Naive thymus-derived CD8-positive, alpha-beta T cell (primary cell): ENCODE measurements around the gene ZEB1. TPM values are rescaled to one million over a fixed set of nuclear protein-coding genes. Genes with fewer than 3 reads are reported as not detected.

ENCODE experiments used
- ATAC-seq, 2 donors: fragments of 150-1000 bp; cut with Tn5 transposase in 1 of 2; sonication (Bioruptor Pico), chemical (Tn5 transposase) in 1 of 2; 1 replicate in 1 of 2; 2 replicates in 1 of 2; pipeline ENCODE4 v1.10.0; 2021; ENCODE audit warnings: mild to moderate bottlenecking in 2 of 2, moderate library complexity in 2 of 2
- POLR2A ChIA-PET: fragments of 350-600 bp; sonication (Branson Sonifier 250); formaldehyde crosslinking; loops from one replicate; lab custom pipeline; 2021; ENCODE audit warnings: antibody characterized with exemption; lab: Charles Lee
- DNase-seq, 10 donors: peaks; one replicate each; pipeline versions ENCODE4 v3.0.0 to v3.0.0-alpha.2; 2020 to 2022
- H3K27ac Mint-ChIP-seq, 10 donors: one replicate each; pipeline ENCODE4 v1.8.0; 2020 to 2022; ENCODE audit warnings: mild to moderate bottlenecking in 10 of 10, mixed read lengths in 10 of 10, moderate library complexity in 4 of 10, inconsistent platforms in 1 of 10
- H3K27me3 Mint-ChIP-seq, 5 donors: one replicate each; pipeline ENCODE4 v1.8.0; 2021 to 2022; ENCODE audit warnings: mixed read lengths in 5 of 5
- H3K36me3 Mint-ChIP-seq, 3 donors: one replicate each; pipeline ENCODE4 v1.8.0; 2020 to 2022; ENCODE audit warnings: mixed read lengths in 3 of 3, mild to moderate bottlenecking in 2 of 3, inconsistent platforms in 1 of 3
- H3K4me1 Mint-ChIP-seq, 4 donors: one replicate each; pipeline ENCODE4 v1.8.0; 2021 to 2022; ENCODE audit warnings: mixed read lengths in 4 of 4
- H3K4me3 Mint-ChIP-seq, 10 donors: one replicate each; pipeline ENCODE4 v1.8.0; 2020 to 2022; ENCODE audit warnings: mild to moderate bottlenecking in 10 of 10, mixed read lengths in 10 of 10, moderate library complexity in 6 of 10, inconsistent platforms in 1 of 10
- H3K9me3 Mint-ChIP-seq, 9 donors: one replicate each; pipeline ENCODE4 v1.8.0; 2020 to 2022; ENCODE audit warnings: mixed read lengths in 9 of 9, mild to moderate bottlenecking in 3 of 9, inconsistent platforms in 1 of 9, moderate library complexity in 1 of 9
- polyA plus RNA-seq, 3 donors: library from polyadenylated mRNA; unstranded; fragments of 300-500 nt; fragmentation: Illumina TruSeq; gene quantifications; one replicate each; pipeline ENCODE4 v1.2.3, GENCODE V29; 2021
- total RNA-seq, 8 experiments: library from RNA in 2 of 8; stranded (reverse) in 2 of 8; gene quantifications; one replicate each; pipeline ENCODE4 v1.2.3 and lab custom pipeline; 2021 to 2026

Gene ZEB1
- total and polyA plus RNA-seq, 5 experiments from 2014 or later = 25.2 to 72.4 (median 35.6) TPM

DNA sequence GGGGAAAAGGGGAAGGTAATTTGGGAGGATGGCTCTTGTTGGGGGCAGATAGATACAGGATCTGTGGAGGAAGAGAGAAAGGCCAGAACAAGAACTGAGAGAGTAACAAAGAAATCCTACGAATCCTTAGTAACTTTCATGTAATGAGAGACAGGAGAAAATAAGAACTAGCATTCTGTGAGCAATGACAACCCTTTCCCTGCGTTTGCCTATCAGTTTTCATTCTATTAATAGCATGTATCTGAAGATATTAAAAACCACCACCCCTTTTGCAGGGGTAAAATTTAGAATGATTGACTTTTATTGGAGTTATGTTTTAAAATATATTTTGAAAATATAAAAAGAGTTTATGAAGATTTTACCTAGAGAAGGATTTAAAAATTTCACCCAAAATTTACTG, 132.8 kb downstream of the ZEB1 start:
- Mint-ChIP-seq H3K36me3 (peaks cover 22 to 38% (median 27%) of the 10 kb centered on the region in 3 donors), H3K27ac (no peak overlapping the region), H3K4me1 (peaks cover 13 to 18% (median 15%) of the 10 kb centered on the region in 4 donors), H3K27me3 (no peaks in the 10 kb centered on the region), H3K9me3 (peaks cover 0 to 34% (median 16%) of the 10 kb centered on the region in 9 donors), H3K4me3 (no peak overlapping the region)
- no peak for DNase-seq
- POLR2A ChIA-PET = no interaction called here
- ATAC-seq = no peak

GRCh38 chr10:31456468-31456867, 137.5 kb downstream of the ZEB1 start:
- Mint-ChIP-seq H3K4me3 (no peak overlapping the region), H3K27ac (no peak overlapping the region), H3K27me3 (no peaks in the 10 kb centered on the region), H3K4me1 (peaks cover 13 to 28% (median 16%) of the 10 kb centered on the region in 4 donors), H3K36me3 (peaks cover 23 to 44% (median 38%) of the 10 kb centered on the region in 3 donors), H3K9me3 (peaks cover 3 to 32% (median 14%) of the 10 kb centered on the region in 9 donors)
- no peak for ATAC-seq
- POLR2A ChIA-PET = no interaction called here
- DNase-seq = no peak

DNA sequence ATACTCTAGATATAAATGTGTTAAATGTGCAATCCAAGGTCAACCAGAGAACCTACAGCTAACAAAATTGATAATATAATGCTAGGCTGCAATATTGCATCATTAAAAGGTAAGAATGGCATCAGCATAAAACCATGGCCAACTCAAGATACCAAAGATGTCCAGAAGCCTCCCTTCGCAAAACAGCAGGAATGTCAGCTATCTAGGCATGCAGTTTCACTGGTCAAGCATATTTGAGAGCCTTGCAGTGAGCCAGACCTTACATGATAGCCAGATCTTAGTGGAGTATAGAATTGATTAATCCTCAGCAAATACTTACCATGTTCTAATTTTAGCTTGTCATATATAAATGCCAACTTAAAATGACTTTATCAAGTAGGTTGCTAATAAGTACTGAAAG, 138.8 kb downstream of the ZEB1 start:
- H3K27me3 Mint-ChIP-seq = no peaks in the 10 kb centered on the region
- POLR2A ChIA-PET = no interaction called here
- H3K27ac Mint-ChIP-seq = no peak overlapping the region
- peaks cover 14 to 42% (median 24%) of the 10 kb centered on the region in 9 donors for H3K9me3 Mint-ChIP-seq
- DNase-seq (no peak), ATAC-seq (no peak)
- no peak overlapping the region for H3K4me3 Mint-ChIP-seq
- peaks cover 32 to 54% (median 43%) of the 10 kb centered on the region in 3 donors for H3K36me3 Mint-ChIP-seq
- peaks cover 6 to 23% (median 10%) of the 10 kb centered on the region in 4 donors for H3K4me1 Mint-ChIP-seq

GRCh38 chr10:31458974-31459373, 140.0 kb downstream of the ZEB1 start:
- Mint-ChIP-seq H3K36me3 (peaks cover 35 to 54% (median 44%) of the 10 kb centered on the region in 3 donors), H3K4me3 (no peak overlapping the region), H3K27me3 (no peaks in the 10 kb centered on the region), H3K27ac (no peak overlapping the region), H3K9me3 (peaks cover 17 to 45% (median 30%) of the 10 kb centered on the region in 9 donors), H3K4me1 (peaks cover 6 to 20% (median 8%) of the 10 kb centered on the region in 4 donors)
- ATAC-seq = no peak
- POLR2A ChIA-PET = no interaction called here
- no peak for DNase-seq

GRCh38 chr10:31460242-31460641, 141.2 kb downstream of the ZEB1 start:
- Mint-ChIP-seq H3K4me3 (no peak overlapping the region), H3K36me3 (peaks cover 42 to 54% (median 51%) of the 10 kb centered on the region in 3 donors)
- POLR2A ChIA-PET = no interaction called here

DNA sequence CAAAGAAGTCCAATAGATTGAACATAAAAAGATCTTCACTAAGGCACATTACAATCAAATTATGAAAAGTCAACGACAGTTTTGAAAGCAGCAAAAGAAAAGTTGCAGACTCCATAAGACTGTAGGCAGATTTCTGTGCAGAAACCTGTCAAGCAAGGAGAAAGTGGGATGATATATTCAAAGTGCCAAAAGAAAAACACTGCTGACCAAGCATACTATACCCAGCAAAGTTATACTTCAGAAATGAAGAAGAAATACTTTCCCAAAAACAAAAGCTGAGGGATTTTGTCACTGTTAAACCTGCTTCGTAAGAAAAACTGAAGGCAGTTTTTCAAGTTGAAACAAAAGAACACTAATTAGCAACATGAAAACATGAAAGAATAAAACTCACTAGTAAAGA, 145.5 kb downstream of the ZEB1 start:
- POLR2A ChIA-PET = no interaction called here
- no peak overlapping the region for H3K27ac Mint-ChIP-seq
- peaks cover 67 to 83% (median 76%) of the 10 kb centered on the region in 3 donors for H3K36me3 Mint-ChIP-seq
- DNase-seq = no peak
- H3K4me3 Mint-ChIP-seq = no peak overlapping the region
- H3K4me1 Mint-ChIP-seq = peaks cover 0 to 3% (median 0%) of the 10 kb centered on the region in 4 donors
- H3K27me3 Mint-ChIP-seq = no peaks in the 10 kb centered on the region
- H3K9me3 Mint-ChIP-seq = peaks cover 19 to 56% (median 45%) of the 10 kb centered on the region in 9 donors
- ATAC-seq = no peak

More at GRCh38 chr10:31460242-31460641, 141.2 kb downstream of the ZEB1 start:
- ATAC-seq (no peak), DNase-seq (no peak)
- H3K27me3 Mint-ChIP-seq = no peaks in the 10 kb centered on the region
- H3K27ac Mint-ChIP-seq = no peak overlapping the region
- peaks cover 14 to 47% (median 32%) of the 10 kb centered on the region in 9 donors for H3K9me3 Mint-ChIP-seq
- peaks cover under 1 to 17% (median 7%) of the 10 kb centered on the region in 4 donors for H3K4me1 Mint-ChIP-seq

DNA sequence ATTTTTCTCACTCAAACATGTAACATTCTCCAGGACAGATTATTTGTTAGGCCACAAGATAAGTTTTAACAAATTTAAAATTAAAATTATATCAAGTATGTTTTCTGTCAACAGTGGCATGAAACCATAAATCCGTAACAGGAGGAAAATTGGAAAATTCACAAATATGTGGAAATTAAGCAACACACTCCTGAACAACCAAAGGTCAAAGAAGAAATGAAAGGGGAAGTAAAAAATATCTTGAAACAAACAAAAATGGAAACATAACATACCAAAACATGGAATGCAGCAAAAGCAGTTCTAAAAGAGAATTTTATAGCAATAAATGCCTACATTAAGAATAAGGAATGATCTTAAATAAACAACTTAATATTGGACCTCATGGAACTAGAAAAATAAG, 147.3 kb downstream of the ZEB1 start:
- no peak overlapping the region for H3K4me3 Mint-ChIP-seq
- no peak for ATAC-seq
- peaks cover 0 to 3% (median 0%) of the 10 kb centered on the region in 4 donors for H3K4me1 Mint-ChIP-seq
- no peak for DNase-seq
- H3K36me3 Mint-ChIP-seq = peaks cover 59 to 72% (median 68%) of the 10 kb centered on the region in 3 donors
- no peak overlapping the region for H3K27ac Mint-ChIP-seq
- no peaks in the 10 kb centered on the region for H3K27me3 Mint-ChIP-seq
- H3K9me3 Mint-ChIP-seq = peaks cover 18 to 49% (median 42%) of the 10 kb centered on the region in 9 donors
- POLR2A ChIA-PET = no interaction called here

DNA sequence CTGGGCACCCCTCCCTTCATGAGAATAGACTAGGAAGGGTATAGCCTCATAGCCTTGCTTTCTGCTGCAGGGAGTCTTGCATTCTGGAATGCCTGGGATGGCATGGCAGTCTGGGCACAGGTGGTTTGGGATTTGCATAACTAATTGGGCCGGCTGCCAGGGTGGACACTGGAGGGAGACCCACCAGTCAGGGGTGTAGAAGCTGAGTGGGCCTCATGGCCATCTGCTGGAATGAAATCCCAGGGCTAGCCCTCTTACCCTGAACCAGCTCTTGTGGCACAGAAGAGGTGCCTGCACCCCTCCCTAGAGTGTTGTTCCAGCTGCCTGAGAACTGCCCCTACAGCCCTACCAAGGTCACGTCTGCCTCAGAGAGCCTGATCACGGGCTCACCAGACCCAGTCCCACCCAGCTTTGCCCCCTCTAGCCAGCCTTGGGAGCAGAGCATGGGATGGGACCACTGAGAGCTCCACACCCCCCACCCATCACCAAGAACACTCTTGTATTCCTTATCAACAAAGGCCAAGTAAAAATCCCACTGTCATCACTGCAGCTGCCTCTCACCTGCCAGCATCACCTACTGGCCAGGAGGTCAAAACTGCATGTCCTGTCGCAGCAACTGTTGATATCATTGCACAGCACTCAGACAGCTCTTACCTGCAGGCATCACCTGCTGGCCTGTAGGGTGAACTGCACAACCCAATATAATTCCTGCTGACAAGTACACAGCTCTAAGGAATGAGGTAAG, 148.9 kb downstream of the ZEB1 start:
- Mint-ChIP-seq H3K27me3 (no peaks in the 10 kb centered on the region), H3K9me3 (peaks cover 12 to 38% (median 30%) of the 10 kb centered on the region in 9 donors), H3K4me3 (peak overlapping the region in 1 of 10 donors; percentile 14), H3K27ac (peak overlapping the region in 3 of 10 donors; percentile 35 to 83 (median 44)), H3K36me3 (peaks cover 44 to 56% (median 52%) of the 10 kb centered on the region in 3 donors), H3K4me1 (peaks cover 0 to 3% (median 0%) of the 10 kb centered on the region in 4 donors)
- peak in 1 of 10 donors; percentile 2 for DNase-seq
- no peak for ATAC-seq
- POLR2A ChIA-PET = no interaction called here

- ATAC-seq = no peak
- H3K36me3 Mint-ChIP-seq = peaks cover 39 to 51% (median 47%) of the 10 kb centered on the region in 3 donors
- POLR2A ChIA-PET = no interaction called here
- peaks cover 7 to 33% (median 25%) of the 10 kb centered on the region in 9 donors for H3K9me3 Mint-ChIP-seq
- no peak overlapping the region for H3K4me3 Mint-ChIP-seq
- no peaks in the 10 kb centered on the region for H3K27me3 Mint-ChIP-seq
- peaks cover 0 to 3% (median 0%) of the 10 kb centered on the region in 4 donors for H3K4me1 Mint-ChIP-seq
- peak overlapping the region in 3 of 10 donors; percentile 17 to 35 (median 18) for H3K27ac Mint-ChIP-seq
- DNase-seq = no peak
Observed at GRCh38 chr10:31468536-31468859, 149.5 kb downstream of the ZEB1 start.

- no peaks in the 10 kb centered on the region for H3K27me3 Mint-ChIP-seq
- no peak overlapping the region for H3K27ac Mint-ChIP-seq
- peaks cover 4 to 32% (median 22%) of the 10 kb centered on the region in 4 donors for H3K4me1 Mint-ChIP-seq
- peaks cover 0 to 32% (median 19%) of the 10 kb centered on the region in 9 donors for H3K9me3 Mint-ChIP-seq
- DNase-seq (no peak), ATAC-seq (no peak)
- POLR2A ChIA-PET = no interaction called here
- H3K4me3 Mint-ChIP-seq = no peak overlapping the region
- peaks cover 0 to 28% (median 21%) of the 10 kb centered on the region in 3 donors for H3K36me3 Mint-ChIP-seq
Observed at GRCh38 chr10:31475519-31475918, 156.5 kb downstream of the ZEB1 start.

GRCh38 chr10:31476088-31476487, 157.1 kb downstream of the ZEB1 start:
- Mint-ChIP-seq H3K9me3 (peaks cover 0 to 32% (median 19%) of the 10 kb centered on the region in 9 donors), H3K4me1 (peaks cover 4 to 32% (median 22%) of the 10 kb centered on the region in 4 donors), H3K27ac (no peak overlapping the region), H3K4me3 (no peak overlapping the region), H3K27me3 (no peaks in the 10 kb centered on the region), H3K36me3 (peaks cover 0 to 28% (median 21%) of the 10 kb centered on the region in 3 donors)
- ATAC-seq = no peak
- DNase-seq = no peak
- POLR2A ChIA-PET = no interaction called here

- Mint-ChIP-seq H3K4me3 (no peak overlapping the region), H3K36me3 (peaks cover 0 to 28% (median 21%) of the 10 kb centered on the region in 3 donors), H3K9me3 (peaks cover 0 to 32% (median 17%) of the 10 kb centered on the region in 9 donors), H3K4me1 (peaks cover 4 to 32% (median 22%) of the 10 kb centered on the region in 4 donors), H3K27ac (peak overlapping the region in 1 of 10 donors; percentile 26), H3K27me3 (no peaks in the 10 kb centered on the region)
- ATAC-seq (no peak), DNase-seq (no peak)
- POLR2A ChIA-PET = no interaction called here
Observed at GRCh38 chr10:31477584-31477983, 158.6 kb downstream of the ZEB1 start.

DNA sequence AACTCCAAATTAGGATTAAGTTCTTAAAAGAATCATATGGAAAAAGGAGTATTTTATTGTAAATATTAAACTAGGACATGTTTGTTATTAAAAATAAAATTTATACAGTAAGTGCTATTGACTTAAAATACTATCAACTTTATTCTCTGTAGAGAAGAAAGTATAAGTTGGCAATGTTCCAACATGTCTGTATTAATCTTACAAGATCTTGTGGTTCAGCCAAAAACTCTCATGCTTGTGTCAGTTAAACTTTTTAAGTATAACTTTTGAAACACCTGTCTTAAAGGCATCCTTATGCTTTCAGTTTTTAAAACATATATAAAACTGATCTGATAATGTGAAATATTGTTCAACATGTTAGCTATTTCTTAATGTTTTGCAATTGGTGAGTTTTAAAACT, 160.7 kb downstream of the ZEB1 start:
- Mint-ChIP-seq H3K4me1 (peaks cover 4 to 32% (median 22%) of the 10 kb centered on the region in 4 donors), H3K4me3 (no peak overlapping the region), H3K27ac (no peak overlapping the region), H3K27me3 (no peaks in the 10 kb centered on the region), H3K9me3 (peaks cover 0 to 41% (median 17%) of the 10 kb centered on the region in 9 donors), H3K36me3 (peaks cover 0 to 28% (median 28%) of the 10 kb centered on the region in 3 donors)
- ATAC-seq = no peak
- POLR2A ChIA-PET = no interaction called here
- peak in 3 of 10 donors; percentile 15 to 25 (median 21) for DNase-seq
